ENCODE data around the gene HPDL.

The HPDL gene

DNA sequence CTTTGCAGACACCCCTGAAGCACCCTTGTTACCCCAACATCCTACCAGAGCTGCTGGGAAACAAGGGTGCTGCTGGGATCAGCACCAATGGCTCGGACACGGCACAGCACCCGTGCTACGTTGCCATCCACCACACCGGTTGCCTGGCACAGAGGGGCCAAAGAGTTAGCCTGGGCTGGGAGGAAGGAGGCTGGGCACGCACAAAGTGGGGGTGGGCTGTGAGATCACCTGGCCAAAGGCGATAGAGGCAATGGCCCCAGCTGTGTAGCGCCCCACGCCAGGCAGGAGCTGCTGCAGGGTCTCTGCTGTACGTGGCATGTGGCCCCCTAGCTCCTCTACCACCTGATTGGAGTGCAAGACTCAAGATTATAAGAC lies 5.6 kb downstream of the HPDL start:
- no peak for TF ChIP-seq ZFP3 (CRISPR knock-in tag; IDR thresholded peaks at IDR 0.05)
- no peak for TF ChIP-seq SNAI2 (CRISPR knock-in tag; IDR thresholded peaks at IDR 0.05)
- no peak for TF ChIP-seq ZNF70 (CRISPR knock-in tag; IDR thresholded peaks at IDR 0.05)
- no peak for TF ChIP-seq TCF4 (CRISPR knock-in tag; IDR thresholded peaks at IDR 0.05; ENCODE audit: borderline replicate concordance)
- no peak for TF ChIP-seq ISL1 (CRISPR knock-in tag; IDR thresholded peaks at IDR 0.05)
- no peak for TF ChIP-seq ZNF565 (CRISPR knock-in tag; conservative IDR thresholded peaks at IDR 0.05; ENCODE audit: low read depth)
- no peak for TF ChIP-seq ARNTL (CRISPR knock-in tag; IDR thresholded peaks at IDR 0.05; ENCODE audit: borderline replicate concordance, low read depth)
- TF ChIP-seq, protein P1, sequence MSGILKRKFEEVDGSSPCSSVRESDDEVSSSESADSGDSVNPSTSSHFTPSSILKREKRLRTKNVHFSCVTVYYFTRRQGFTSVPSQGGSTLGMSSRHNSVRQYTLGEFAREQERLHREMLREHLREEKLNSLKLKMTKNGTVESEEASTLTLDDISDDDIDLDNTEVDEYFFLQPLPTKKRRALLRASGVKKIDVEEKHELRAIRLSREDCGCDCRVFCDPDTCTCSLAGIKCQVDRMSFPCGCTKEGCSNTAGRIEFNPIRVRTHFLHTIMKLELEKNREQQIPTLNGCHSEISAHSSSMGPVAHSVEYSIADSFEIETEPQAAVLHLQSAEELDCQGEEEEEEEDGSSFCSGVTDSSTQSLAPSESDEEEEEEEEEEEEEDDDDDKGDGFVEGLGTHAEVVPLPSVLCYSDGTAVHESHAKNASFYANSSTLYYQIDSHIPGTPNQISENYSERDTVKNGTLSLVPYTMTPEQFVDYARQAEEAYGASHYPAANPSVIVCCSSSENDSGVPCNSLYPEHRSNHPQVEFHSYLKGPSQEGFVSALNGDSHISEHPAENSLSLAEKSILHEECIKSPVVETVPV (CRISPR knock-in tag; IDR thresholded peaks at IDR 0.05) = no peak
- TF ChIP-seq ZFP30 (CRISPR knock-in tag; IDR thresholded peaks at IDR 0.05) = no peak
- TF ChIP-seq GLIS3 (CRISPR knock-in tag; IDR thresholded peaks at IDR 0.05) = no peak
- TF ChIP-seq ZC3H10 (CRISPR knock-in tag; IDR thresholded peaks at IDR 0.05) = no peak
- TF ChIP-seq, protein P2, sequence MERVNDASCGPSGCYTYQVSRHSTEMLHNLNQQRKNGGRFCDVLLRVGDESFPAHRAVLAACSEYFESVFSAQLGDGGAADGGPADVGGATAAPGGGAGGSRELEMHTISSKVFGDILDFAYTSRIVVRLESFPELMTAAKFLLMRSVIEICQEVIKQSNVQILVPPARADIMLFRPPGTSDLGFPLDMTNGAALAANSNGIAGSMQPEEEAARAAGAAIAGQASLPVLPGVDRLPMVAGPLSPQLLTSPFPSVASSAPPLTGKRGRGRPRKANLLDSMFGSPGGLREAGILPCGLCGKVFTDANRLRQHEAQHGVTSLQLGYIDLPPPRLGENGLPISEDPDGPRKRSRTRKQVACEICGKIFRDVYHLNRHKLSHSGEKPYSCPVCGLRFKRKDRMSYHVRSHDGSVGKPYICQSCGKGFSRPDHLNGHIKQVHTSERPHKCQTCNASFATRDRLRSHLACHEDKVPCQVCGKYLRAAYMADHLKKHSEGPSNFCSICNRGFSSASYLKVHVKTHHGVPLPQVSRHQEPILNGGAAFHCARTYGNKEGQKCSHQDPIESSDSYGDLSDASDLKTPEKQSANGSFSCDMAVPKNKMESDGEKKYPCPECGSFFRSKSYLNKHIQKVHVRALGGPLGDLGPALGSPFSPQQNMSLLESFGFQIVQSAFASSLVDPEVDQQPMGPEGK (CRISPR knock-in tag; IDR thresholded peaks at IDR 0.05; ENCODE audit: borderline replicate concordance) = no peak
- no peak for TF ChIP-seq TOX (CRISPR knock-in tag; IDR thresholded peaks at IDR 0.05; ENCODE audit: borderline replicate concordance)
- TF ChIP-seq CREB5 (CRISPR knock-in tag; IDR thresholded peaks at IDR 0.05; ENCODE audit: low read depth) = no peak
- TF ChIP-seq PPARA (CRISPR knock-in tag; IDR thresholded peaks at IDR 0.05; ENCODE audit: borderline replicate concordance) = no peak
- no peak for ATAC-seq

DNA sequence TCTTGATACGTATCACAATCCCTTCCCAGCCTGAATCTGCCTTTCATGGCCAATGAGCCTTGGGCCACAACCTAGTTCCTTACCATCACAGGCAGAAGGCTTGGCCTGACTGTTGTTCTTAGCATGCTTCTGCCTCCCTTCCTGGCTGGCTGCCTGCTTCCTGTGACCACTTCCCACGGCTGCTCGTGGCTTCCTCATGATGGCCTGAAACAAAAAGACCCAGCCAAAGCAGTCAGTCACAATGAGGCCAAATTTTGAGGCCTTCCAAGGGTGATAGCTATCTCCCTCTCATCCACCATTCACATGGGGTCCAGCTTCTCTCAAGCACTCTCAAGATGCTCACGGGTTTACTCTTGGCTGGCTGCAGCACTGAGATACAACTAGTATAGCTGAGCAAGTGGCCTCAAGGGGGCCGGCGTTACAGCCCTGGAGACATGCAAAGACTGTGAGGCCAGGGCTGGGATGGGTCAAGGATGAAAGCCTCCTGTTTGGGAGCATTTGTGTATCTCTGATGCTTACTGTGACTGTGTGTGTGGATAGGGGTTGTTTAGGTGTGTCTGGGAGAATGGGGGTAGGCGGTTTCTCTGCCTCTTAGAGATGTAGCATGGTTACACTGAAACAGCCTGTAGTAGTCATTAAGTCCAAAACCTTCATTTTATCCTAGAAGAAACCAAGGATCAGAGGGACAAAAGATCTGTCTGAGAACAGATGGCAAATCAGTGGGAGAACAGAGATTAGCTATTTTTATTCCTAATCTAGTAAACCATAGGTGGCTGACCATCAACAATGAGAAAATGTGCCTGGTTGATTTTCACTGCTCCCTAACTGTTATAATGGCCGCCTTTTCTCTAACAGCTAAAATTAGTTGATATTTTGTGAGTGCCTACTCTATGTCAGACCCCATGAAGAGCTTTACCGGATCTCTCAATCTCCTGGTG lies 7.9 kb downstream of the HPDL start:
- TF ChIP-seq ESRRG (CRISPR knock-in tag; IDR thresholded peaks at IDR 0.05) (no peak), ZFP3 (CRISPR knock-in tag; IDR thresholded peaks at IDR 0.05) (no peak), RARB (CRISPR knock-in tag; IDR thresholded peaks at IDR 0.05) (no peak), ZNF565 (CRISPR knock-in tag; conservative IDR thresholded peaks at IDR 0.05; ENCODE audit: low read depth) (no peak), PPARA (CRISPR knock-in tag; IDR thresholded peaks at IDR 0.05; ENCODE audit: borderline replicate concordance) (no peak), ZNF70 (CRISPR knock-in tag; IDR thresholded peaks at IDR 0.05) (no peak), BACH2 (CRISPR knock-in tag; IDR thresholded peaks at IDR 0.05; ENCODE audit: borderline replicate concordance) (no peak), TOX (CRISPR knock-in tag; IDR thresholded peaks at IDR 0.05; ENCODE audit: borderline replicate concordance) (no peak), ZFP30 (CRISPR knock-in tag; IDR thresholded peaks at IDR 0.05) (no peak), GLIS3 (CRISPR knock-in tag; IDR thresholded peaks at IDR 0.05) (no peak), ARNTL (CRISPR knock-in tag; IDR thresholded peaks at IDR 0.05; ENCODE audit: borderline replicate concordance, low read depth) (no peak), OSR1 (CRISPR knock-in tag; IDR thresholded peaks at IDR 0.05) (no peak), CREB5 (CRISPR knock-in tag; IDR thresholded peaks at IDR 0.05; ENCODE audit: low read depth) (no peak)
- TF ChIP-seq, protein P2 (CRISPR knock-in tag; IDR thresholded peaks at IDR 0.05; ENCODE audit: borderline replicate concordance) = no peak
- TF ChIP-seq, protein P1 (CRISPR knock-in tag; IDR thresholded peaks at IDR 0.05) = no peak
- no peak for ATAC-seq

Measured in SK-N-SH treated with all-trans-retinoic acid at 6 μM for 48 hours (cell line).